Stimulated activated naive CD4-positive, alpha-beta T cell treated with Interleukin-2 at 50 U/mL for 16 hours (primary cell): Measurements from ENCODE around the gene HTR1E.
"Not testable (repeated sequence)": the region's sequence is repeated elsewhere in the genome, so short reads cannot be mapped to it uniquely, and the experiment has no call there.

Experiments
- DNase-seq: peaks from one replicate; lab custom pipeline; 2025; lab: John Stamatoyannopoulos, UW

HTR1E gene

DNA sequence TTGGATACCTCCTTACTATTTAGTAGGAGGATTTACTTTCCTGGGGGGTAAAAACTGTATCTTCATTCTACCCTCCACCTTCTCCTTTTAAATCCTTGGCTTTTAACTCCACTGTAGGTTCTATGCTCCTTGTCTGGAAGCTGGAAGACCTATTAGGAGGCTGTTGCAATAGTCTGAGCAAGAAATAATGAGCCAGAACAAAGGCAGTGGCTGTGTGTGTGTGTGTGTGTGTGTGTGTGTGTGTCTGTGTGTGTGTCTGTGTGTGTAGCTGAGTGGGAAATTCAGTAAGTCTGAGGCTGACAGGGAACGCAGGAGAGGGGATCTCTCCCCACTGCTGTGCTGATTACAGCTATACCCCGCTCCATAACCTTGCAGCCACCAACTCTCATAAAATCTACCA lies 35.8 kb downstream of the HTR1E start:
- DNase-seq, result no peak

DNA sequence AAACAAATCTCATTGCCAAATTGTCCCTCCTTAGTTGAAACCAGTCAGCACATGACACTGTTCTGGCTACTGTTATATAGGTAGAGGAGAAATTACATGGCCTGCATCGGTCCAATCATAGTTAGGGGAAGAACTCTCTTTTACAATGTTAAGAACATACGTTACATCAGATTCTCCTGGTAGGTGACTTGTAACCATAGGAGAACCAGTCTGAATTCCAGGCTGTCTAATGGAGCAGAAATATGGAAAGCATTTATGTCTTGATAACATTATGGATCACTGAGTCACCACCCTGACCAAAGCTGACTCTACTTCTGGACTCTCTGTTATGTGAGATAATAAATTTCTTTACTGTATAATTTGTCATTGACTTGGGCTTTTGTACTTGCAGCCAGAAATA lies 40.9 kb downstream of the HTR1E start:
- no peak for DNase-seq

DNA sequence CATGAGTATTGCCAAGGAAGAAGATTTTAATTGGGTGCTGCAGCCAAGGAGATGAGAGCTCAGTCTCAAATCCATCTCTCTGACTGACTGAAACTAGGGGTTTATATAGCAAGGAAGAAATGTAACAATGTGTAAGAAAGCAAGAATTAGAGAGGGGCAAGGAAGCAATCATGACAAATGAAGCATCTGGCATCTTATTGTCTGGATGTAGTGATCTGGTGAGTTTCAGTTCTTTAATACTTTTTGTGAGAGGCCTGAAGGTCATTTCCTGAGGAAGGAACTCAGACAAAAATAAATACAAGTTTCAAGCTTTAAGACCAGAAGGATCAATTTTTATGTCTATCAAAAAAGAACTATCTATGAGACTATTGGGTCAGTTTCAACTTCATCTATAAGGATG lies 64.2 kb downstream of the HTR1E start:
- DNase-seq, result no peak

DNA sequence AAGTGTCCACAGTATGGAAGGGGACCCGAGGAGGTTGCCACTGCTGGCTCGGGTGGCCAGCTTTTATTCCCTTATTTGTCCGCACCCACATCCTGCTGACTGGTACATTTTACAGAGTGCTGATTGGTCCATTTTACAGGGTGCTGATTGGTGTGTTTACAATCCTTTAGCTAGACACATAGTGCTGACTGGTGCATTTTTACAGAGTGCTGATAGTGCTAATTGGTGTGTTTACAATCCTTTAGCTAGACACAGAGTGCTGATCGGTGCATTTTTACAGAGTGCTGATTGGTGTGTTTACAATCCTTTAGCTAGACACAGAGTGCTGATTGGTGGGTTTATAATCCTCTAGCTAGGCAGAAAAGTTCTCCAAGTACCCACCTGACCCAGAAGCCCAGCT lies 65.1 kb downstream of the HTR1E start:
- not testable (repeated sequence) for DNase-seq

DNA sequence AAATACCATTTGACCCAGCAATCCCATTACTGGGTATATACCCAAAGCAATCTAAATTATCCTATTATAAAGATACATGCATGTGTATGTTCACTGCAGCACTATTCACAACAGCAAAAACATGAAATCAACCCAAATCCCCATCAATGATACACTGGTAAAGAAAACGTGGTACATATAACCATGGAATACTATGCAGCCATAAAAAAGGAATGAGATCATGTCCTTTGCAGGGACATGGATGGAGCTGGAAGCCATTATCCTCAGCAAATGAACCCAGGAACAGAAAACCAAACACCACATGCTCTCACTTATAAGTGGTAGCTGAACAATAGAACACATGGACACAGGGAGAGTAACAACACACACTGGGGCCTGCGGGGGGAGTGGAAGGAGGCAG lies 69.2 kb downstream of the HTR1E start:
- not testable (repeated sequence) for DNase-seq

DNA sequence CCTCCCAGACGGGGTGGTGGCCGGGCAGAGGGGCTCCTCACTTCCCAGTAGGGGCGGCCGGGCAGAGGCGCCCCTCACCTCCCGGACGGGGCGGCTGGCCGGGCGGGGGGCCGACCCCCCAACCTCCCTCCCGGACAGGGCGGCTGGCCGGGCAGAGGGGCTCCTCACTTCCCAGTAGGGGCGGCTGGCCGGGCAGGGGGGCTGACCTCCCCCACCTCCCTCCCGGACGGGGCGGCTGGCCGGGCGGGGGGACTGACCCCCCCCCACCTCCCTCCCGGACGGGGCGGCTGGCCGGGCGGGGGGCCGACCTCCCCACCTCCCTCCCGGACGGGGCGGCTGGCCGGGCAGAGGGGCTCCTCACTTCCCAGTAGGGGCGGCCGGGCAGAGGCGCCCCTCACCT lies 72.3 kb downstream of the HTR1E start:
- DNase-seq, result not testable (repeated sequence)

DNA sequence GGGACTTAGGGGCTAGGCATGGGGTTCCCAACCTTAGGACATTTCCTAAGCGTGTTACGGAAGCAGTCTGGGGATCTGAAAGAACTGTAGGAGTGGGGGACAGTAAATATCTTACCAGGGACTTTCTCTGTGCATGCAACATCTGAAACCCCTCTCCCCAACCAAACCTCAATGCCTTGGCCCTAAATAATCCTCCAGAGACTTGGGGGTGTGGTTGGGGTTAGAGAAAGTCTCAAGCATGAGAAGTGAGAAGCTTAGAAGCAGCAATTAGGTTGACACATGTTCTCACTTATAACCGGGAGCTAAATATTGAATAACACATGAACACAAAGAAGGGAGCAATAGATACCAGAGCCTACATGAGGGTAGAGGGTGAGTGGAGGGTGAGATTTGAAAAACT lies 74.7 kb downstream of the HTR1E start:
- no peak for DNase-seq

DNA sequence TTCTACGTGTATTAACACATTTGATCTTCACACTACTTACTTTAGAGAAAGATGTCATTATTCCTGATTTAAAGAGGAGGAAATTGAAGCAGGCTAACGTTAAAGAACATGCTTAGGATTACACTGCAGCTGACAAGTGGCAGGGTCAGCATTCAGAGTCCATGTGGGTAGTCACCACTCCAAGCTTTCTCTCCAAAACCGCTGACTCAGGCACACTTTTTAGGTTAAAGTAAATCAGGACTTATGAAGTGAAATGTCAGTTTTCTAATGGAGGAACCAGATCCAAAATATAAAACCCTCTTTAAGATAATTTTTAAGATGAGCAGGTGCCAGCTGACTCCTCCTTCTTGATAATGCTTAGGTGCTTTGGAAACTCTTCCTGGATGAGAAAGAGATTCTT lies 75.4 kb downstream of the HTR1E start:
- no peak for DNase-seq

DNA sequence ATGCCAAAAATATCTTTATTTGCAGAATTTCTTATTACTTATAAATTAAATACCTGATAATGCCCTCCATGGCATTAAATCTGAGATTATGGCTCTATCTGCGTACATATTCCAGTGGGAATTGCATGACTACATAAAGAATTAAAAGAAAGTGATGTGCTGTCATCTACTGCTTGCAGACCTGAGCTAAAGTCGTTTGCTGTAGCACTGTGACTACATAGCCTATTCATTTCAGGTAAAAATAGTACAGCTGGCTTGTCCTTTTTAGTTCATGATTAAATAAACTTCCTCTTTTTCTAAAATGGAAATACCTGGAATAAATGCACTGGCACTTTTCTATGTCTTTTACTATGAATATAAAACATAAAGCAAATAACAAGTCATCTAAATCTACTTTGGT lies 79.4 kb downstream of the HTR1E start:
- DNase-seq, result no peak

DNA sequence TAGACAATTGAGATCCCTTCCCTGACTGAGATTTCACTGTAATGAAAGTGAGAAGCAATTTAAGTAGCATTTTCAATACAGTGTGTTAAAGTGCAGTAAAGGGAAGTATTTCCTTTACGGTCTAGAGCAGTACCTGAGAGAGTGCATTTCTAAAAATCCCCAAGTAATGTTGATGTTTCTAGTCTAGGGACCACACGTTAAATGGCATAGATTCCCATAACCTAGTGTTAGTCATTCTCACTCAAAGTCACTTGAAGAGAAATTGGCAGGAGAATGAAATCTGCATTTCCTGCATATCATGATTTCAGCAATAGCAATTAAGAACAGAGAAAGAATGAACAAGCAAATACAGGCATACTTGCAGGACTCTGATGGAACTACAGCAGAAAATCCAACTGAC lies 89.7 kb downstream of the HTR1E start:
- DNase-seq, result no peak

DNA sequence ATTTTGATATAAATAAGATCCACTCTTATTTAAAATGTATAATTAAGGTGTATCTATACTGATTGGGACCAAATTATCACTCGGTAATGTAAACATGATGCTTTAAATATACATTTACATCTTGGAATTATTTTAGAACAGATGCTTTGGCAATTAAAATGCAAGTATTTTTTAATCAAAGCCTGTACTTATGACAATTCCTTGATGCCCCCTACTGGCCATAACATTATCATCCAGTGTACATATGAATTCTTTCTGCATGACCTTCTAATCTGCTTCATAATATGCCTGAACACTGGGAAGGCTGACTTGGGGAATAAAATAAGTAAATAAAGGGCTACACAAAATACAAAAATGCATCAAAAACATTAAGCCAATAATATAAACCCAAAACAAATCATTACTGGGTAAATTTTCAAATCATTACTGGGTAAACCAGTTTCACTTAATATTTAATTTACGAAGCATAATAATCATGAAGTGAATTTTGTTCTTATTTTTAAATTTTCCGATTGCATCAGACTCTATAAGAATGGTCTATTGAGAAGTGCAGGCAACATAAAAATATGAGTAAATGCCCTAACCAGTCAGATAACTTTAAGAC lies 92.5 kb downstream of the HTR1E start:
- DNase-seq, result no peak

DNA sequence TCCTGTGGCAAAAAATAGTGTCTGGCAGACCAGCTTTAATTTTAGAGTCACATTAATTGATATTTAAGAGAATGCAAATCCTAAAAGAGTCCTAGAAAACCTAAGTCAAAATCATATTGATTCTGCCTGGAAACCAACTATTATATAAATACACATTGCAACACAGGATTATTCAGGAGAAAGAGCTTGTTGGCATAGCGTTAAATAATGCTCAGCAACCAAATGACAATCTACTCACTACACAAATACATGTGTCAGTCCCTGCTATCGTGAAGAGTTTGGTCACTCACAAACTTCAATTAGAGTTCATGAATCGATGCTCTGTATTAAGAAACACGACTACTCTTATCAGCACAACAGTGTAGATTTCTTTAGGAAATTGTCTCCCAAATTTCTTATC lies 103.4 kb downstream of the HTR1E start:
- no peak for DNase-seq

DNA sequence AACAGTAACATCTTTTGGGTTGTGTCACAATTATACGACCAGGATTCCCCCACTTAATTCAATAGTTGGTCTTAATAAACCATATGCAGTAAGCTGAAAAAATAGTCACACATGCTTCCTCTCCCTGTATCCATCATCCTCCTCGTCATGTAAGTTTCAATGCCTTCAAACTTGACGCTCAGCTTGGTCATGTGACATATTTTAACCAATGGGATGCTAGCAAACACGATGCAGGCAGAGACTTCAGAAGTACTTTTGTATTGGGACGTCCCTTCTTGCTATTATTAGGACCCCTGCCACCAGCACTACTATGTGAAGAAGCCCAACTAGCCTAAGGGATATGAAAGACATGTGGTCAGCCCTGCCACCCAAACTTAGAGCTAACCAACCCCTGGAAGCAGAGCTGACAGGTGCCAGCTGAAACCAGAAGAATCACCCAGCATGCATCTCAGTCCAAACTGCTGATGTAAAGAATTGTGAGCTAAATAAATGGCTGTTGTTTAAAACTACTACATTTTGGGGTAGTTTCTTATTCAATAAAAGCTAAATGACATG lies 108.3 kb downstream of the HTR1E start:
- DNase-seq, result no peak

DNA sequence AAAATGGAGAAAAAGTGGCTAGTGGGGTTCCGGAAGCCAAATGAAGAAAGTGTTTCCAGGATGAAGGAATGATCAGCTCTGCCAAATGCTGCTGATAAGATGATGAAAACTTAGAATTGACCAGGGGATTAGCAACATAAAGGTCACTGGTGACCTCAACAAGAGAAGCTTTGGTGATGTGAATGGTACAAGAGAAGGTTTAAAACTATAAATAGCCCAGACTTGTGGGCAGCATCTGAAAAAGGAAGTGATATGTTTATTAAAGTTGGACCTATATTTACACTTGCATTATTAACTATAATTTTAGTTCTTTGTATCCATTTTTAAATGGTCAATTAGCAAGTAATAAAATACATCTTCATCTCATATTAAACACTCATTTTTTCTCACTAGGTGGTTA lies 112.5 kb downstream of the HTR1E start:
- no peak for DNase-seq

DNA sequence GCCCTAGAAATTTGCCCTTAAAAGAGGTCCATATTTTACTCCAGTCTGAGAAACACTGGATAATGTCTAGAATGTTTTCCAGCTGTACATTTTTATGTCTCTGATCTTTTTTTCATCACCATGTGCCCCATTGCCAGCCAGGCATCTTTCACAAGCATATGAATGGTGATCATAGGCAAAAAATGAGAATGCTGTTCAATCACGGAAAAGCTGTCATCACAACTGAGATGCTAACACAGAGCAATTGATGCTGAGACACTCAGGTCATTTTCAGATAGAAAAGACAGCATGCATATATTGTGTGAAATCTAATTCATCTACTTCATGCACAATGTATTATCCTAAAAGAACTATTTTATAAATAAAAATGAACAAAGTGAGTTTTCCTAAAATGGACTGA lies 116.0 kb downstream of the HTR1E start:
- DNase-seq, result no peak

DNA sequence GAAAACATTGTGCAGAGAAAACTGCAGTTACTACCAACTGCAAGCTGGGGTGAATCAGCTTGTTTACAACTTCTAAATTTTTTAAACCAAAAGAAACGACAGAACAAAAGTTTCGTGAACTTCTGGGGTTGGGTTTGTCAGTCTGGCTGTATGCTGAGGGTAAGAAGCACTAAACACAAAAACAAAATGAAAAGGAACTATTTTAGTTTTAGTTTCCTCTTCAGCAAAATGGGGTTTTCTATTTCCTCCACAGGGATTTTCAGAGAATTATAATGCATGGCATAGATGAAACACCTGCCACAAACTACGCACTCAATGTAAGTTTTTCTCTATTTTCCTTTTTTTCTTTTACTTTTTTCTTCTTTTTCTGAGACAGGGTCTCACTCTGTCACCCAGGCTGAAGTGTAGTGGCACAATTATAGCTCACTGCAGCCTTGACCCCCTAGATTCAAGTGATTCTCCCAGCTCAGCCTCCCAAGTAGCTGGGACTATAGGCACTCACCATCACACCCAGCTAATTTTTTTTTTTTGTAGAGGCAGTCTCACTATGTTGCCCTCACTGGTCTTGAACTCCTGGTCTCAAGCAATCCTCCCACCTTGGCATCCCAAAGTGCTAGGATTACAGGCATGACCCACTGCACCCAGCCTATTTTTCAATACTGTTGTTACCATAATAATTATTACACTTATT lies 117.0 kb downstream of the HTR1E start:
- DNase-seq, result no peak

DNA sequence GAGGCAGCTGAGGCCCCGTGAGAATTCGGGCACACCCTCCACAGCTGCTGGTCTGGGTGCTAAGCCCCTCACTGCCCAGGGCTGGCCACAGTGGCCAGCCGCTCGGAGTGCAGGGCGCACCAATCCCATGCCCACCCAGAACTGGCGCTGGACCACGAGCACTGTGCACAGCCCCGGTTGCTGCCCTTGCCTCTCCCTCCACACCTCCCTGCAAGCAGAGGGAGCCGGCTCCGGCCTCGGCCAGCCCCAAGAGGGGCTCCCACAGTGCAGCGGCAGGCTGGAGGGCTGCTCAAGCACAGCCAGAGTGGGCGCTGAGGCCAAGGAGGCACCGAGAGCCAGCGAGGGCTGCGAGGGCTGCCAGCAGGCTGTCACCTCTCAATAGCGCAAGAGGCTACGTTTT lies 122.6 kb downstream of the HTR1E start:
- DNase-seq, result no peak

DNA sequence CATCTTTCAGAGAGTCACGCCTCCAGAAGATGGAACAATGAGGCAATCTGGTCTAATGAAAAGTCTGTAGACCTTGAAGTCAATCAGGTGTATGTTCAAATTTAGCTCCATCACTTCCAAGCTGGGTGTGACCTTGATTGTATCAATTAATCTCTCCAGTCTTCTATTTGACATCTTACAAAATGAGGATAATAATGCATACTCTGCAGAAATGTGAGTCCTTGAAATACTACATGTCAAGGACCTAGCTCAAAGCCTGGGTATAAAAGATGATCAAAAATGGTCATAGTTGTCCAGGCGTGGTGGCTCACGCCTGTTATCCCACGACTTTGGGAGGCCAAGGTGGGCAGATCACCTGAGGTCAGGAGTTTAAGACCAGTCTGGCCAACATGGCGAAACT lies 127.8 kb downstream of the HTR1E start:
- no peak for DNase-seq
